ENCODE measurements around the gene TRIM23. TPM values are rescaled to one million over a fixed set of nuclear protein-coding genes. Genes with fewer than 3 reads are reported as not detected.
"Not testable (repeated sequence)": the region's sequence is repeated elsewhere in the genome, so short reads cannot be mapped to it uniquely, and the experiment has no call there.

TRIM23 gene
- total RNA-seq, 4 donors from 2014 or later: 3.4 to 12.4 (median 7.7) TPM

GRCh38 chr5:65623482-65623881 lies 651 bp downstream of the TRIM23 start:
- in situ Hi-C loops (cut with MboI; ENCODE audit: low pct_ligation_motif_present in 1 of 4, low pct_unique_long_range_greater_than_20kb in 1 of 4, low sequenced_read_pairs in 3 of 4) (no loop called here), intact Hi-C loops (cut with DNase I; ENCODE audit: low total_unique reads) (no loop called here)
- H3K4me3 ChIP-seq: peak overlapping the region; percentile 57 to 90 (median 85)
- peaks cover 0 to under 1% (median 0%) of the 10 kb centered on the region in 4 donors for H3K36me3 ChIP-seq
- WGBS, 2 donors (ENCODE audit: low coverage in 1 of 2): 5 to 6% methylated on average over 7 to 9 of the region's 9 CpGs
- no peaks in the 10 kb centered on the region for H3K9me3 ChIP-seq
- H3K4me1 ChIP-seq: peaks cover 15 to 33% (median 21%) of the 10 kb centered on the region in 4 donors
- TF ChIP-seq POLR2A (IDR thresholded peaks at IDR 0.05) (no peak), POLR2AphosphoS5 (IDR thresholded peaks at IDR 0.05) (no peak), EP300 (IDR thresholded peaks at IDR 0.05; ENCODE audit: low read depth) (no peak), CTCF (IDR thresholded peaks at IDR 0.05) (no peak)
- no peak for DNase-seq
- H3K27ac ChIP-seq: peak overlapping the region; percentile 82 to 92 (median 87)
- no peaks in the 10 kb centered on the region for H3K27me3 ChIP-seq

DNA sequence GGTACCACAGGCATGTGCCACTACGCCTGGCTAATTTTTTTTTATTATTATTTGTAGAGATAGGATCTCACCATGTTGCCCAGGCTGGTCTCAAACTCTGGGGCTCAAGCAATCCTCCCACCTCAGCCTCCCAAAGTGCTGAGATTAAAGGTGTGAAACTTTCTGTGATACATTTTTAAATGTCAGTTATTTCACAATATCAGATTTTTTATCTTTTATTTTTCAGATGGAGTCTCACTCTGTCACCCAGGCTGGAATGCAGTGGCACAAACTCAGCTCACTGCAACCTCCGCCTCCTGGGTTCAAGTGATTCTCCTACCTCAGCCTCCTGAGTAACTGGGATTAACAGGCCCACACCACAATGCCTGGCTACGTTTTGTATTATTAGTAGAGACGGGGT lies 2.2 kb downstream of the TRIM23 start:
- 86% methylated on average over 4 of the region's 4 CpGs for WGBS, 2 donors (ENCODE audit: low coverage in 1 of 2)
- H3K4me1 ChIP-seq: peaks cover 15 to 33% (median 21%) of the 10 kb centered on the region in 4 donors
- H3K9me3 ChIP-seq; H3K27me3 ChIP-seq; H3K4me3 ChIP-seq; DNase-seq; H3K36me3 ChIP-seq; H3K27ac ChIP-seq; intact Hi-C loops (cut with DNase I; ENCODE audit: low total_unique reads); in situ Hi-C loops (cut with MboI; ENCODE audit: low pct_ligation_motif_present in 1 of 4, low pct_unique_long_range_greater_than_20kb in 1 of 4, low sequenced_read_pairs in 3 of 4): not testable (repeated sequence)

- in situ Hi-C loops (cut with MboI; ENCODE audit: low pct_ligation_motif_present in 1 of 4, low pct_unique_long_range_greater_than_20kb in 1 of 4, low sequenced_read_pairs in 3 of 4) (no loop called here), intact Hi-C loops (cut with DNase I; ENCODE audit: low total_unique reads) (no loop called here)
- WGBS, 2 donors (ENCODE audit: low coverage in 1 of 2): 88 to 90% methylated on average over 4 of the region's 4 CpGs
- H3K27me3 ChIP-seq: no peaks in the 10 kb centered on the region
- H3K36me3 ChIP-seq: peaks cover 0 to 24% (median 4%) of the 10 kb centered on the region in 4 donors
- H3K27ac ChIP-seq: no peak overlapping the region
- TF ChIP-seq POLR2A (IDR thresholded peaks at IDR 0.05) (no peak), CTCF (IDR thresholded peaks at IDR 0.05) (no peak), POLR2AphosphoS5 (IDR thresholded peaks at IDR 0.05) (no peak), EP300 (IDR thresholded peaks at IDR 0.05; ENCODE audit: low read depth) (no peak)
- peaks cover 6 to 21% (median 13%) of the 10 kb centered on the region in 4 donors for H3K4me1 ChIP-seq
- no peak overlapping the region for H3K4me3 ChIP-seq
- no peaks in the 10 kb centered on the region for H3K9me3 ChIP-seq
- no peak for DNase-seq
Measured at GRCh38 chr5:65620021-65620420, 4.1 kb downstream of the TRIM23 start.

GRCh38 chr5:65612298-65612907 lies 11.7 kb downstream of the TRIM23 start:
- Histone ChIP-seq H3K4me3 (no peak overlapping the region), H3K27me3 (no peaks in the 10 kb centered on the region), H3K36me3 (peaks cover 0 to 73% (median 26%) of the 10 kb centered on the region in 4 donors), H3K4me1 (no peaks in the 10 kb centered on the region), H3K9me3 (no peaks in the 10 kb centered on the region), H3K27ac (no peak overlapping the region)
- no peak for TF ChIP-seq POLR2AphosphoS5 (IDR thresholded peaks at IDR 0.05)
- no peak for TF ChIP-seq CTCF (IDR thresholded peaks at IDR 0.05)
- TF ChIP-seq EP300 (IDR thresholded peaks at IDR 0.05; ENCODE audit: low read depth): no peak
- no peak for TF ChIP-seq POLR2A (IDR thresholded peaks at IDR 0.05)
- WGBS, 2 donors (ENCODE audit: low coverage in 1 of 2): 86 to 87% methylated on average over 4 of the region's 4 CpGs
- intact Hi-C loops (cut with DNase I; ENCODE audit: low total_unique reads): no loop called here
- in situ Hi-C loops (cut with MboI; ENCODE audit: low pct_ligation_motif_present in 1 of 4, low pct_unique_long_range_greater_than_20kb in 1 of 4, low sequenced_read_pairs in 3 of 4): no loop called here
- DNase-seq: no peak

DNA sequence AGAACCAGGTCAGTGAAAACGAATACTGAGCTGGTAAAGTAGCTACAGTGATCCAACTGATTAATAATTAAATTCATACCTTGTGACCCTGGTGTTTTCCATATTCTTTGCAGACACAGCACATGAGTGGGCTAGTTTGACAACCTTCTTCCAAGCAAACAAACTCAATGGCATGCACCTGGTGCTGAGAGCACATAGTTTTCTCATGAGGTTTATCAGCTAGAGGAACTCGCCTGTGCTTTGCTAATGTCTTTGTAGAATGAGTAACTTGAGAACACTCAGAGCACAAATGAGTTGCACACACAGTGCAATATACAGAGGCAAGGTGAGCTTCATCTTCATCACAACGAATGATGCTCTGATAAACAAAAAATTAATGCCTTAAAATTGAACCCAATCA lies 12.6 kb downstream of the TRIM23 start:
- H3K9me3 ChIP-seq: no peaks in the 10 kb centered on the region
- no peaks in the 10 kb centered on the region for H3K27me3 ChIP-seq
- WGBS, 2 donors (ENCODE audit: low coverage in 1 of 2): 81 to 83% methylated on average over 3 of the region's 3 CpGs
- no peak overlapping the region for H3K27ac ChIP-seq
- intact Hi-C loops (cut with DNase I; ENCODE audit: low total_unique reads): no loop called here
- in situ Hi-C loops (cut with MboI; ENCODE audit: low pct_ligation_motif_present in 1 of 4, low pct_unique_long_range_greater_than_20kb in 1 of 4, low sequenced_read_pairs in 3 of 4): no loop called here
- H3K4me3 ChIP-seq: no peak overlapping the region
- no peak for DNase-seq
- TF ChIP-seq EP300 (IDR thresholded peaks at IDR 0.05; ENCODE audit: low read depth): no peak
- no peak for TF ChIP-seq POLR2A (IDR thresholded peaks at IDR 0.05)
- TF ChIP-seq POLR2AphosphoS5 (IDR thresholded peaks at IDR 0.05): no peak
- no peak for TF ChIP-seq CTCF (IDR thresholded peaks at IDR 0.05)
- H3K36me3 ChIP-seq: peaks cover 0 to 75% (median 27%) of the 10 kb centered on the region in 4 donors
- H3K4me1 ChIP-seq: no peaks in the 10 kb centered on the region

- in situ Hi-C loops (cut with MboI; ENCODE audit: low pct_ligation_motif_present in 1 of 4, low pct_unique_long_range_greater_than_20kb in 1 of 4, low sequenced_read_pairs in 3 of 4); H3K9me3 ChIP-seq; H3K4me3 ChIP-seq; H3K4me1 ChIP-seq; H3K27ac ChIP-seq; DNase-seq; H3K27me3 ChIP-seq; intact Hi-C loops (cut with DNase I; ENCODE audit: low total_unique reads): not testable (repeated sequence)
- peaks cover 0 to 48% (median 18%) of the 10 kb centered on the region in 4 donors for H3K36me3 ChIP-seq
- 100% methylated on average over 1 of the region's 1 CpG; no CpG with 5 or more reads in 1 of the 2 donors for WGBS, 2 donors (ENCODE audit: low coverage in 1 of 2)
Measured at GRCh38 chr5:65601761-65602160, 22.4 kb downstream of the TRIM23 start.

Measured in transverse colon (tissue), 4 donors.